Smooth muscle cell (in vitro differentiated cells): ENCODE data around the gene TRIM47. TPM values are rescaled to one million over a fixed set of nuclear protein-coding genes. Genes with fewer than 3 reads are reported as not detected.

Source experiments
- DNase-seq: peaks from one replicate; lab custom pipeline; 2025; ENCODE audit not compliant: unreplicated experiment; lab: John Stamatoyannopoulos, UW
- H2AFZ ChIP-seq: fragments of 200-600 bp; sonication (generic); 2 replicates; pipeline ENCODE4 v1.6.0; 2016; ENCODE audit warnings: antibody characterized with exemption, low read depth, mild to moderate bottlenecking
- H3F3A ChIP-seq: fragments of 200-600 bp; sonication (generic); 2 replicates; pipeline ENCODE4 v1.6.0; 2017; ENCODE audit warnings: antibody characterized with exemption, low read depth
- H3K27ac ChIP-seq: fragments of 200-600 bp; sonication (generic); 2 replicates; pipeline ENCODE4 v1.5.1; 2016; ENCODE audit warnings: low read depth, mild to moderate bottlenecking
- H3K27me3 ChIP-seq: fragments of 200-600 bp; sonication (generic); 2 replicates; pipeline ENCODE4 v1.6.1; 2016; ENCODE audit warnings: low read depth, mild to moderate bottlenecking
- H3K36me3 ChIP-seq: fragments of 200-600 bp; sonication (generic); 2 replicates; pipeline ENCODE4 v1.5.1; 2016; ENCODE audit warnings: low read depth
- H3K4me1 ChIP-seq: fragments of 200-600 bp; sonication (generic); 2 replicates; pipeline ENCODE4 v1.5.1; 2016; ENCODE audit warnings: low read depth
- H3K4me2 ChIP-seq: fragments of 200-600 bp; sonication (generic); 2 replicates; pipeline ENCODE4 v1.6.0; 2016; ENCODE audit warnings: mild to moderate bottlenecking
- H3K4me3 ChIP-seq: fragments of 200-600 bp; sonication (generic); 2 replicates; pipeline ENCODE4 v1.5.1; 2016; ENCODE audit warnings: mild to moderate bottlenecking
- H3K79me2 ChIP-seq: fragments of 200-600 bp; sonication (generic); 2 replicates; pipeline ENCODE4 v1.6.0; 2016; ENCODE audit warnings: low read depth, mild to moderate bottlenecking
- H3K9ac ChIP-seq: fragments of 200-600 bp; sonication (generic); 2 replicates; pipeline ENCODE4 v1.6.0; 2016; ENCODE audit warnings: low read depth
- H3K9me3 ChIP-seq: fragments of 200-600 bp; sonication (generic); replicated peaks from 2 replicates; pipeline ENCODE4 v1.5.1; 2016; ENCODE audit warnings: low read depth
- H4K20me1 ChIP-seq: fragments of 200-600 bp; sonication (generic); 2 replicates; pipeline ENCODE4 v1.6.0; 2016; ENCODE audit warnings: low read depth
- WGBS: methylation state at CpG from one replicate; pipeline ENCODE4 v1.1.7; 2016; ENCODE audit warnings: low lambda C conversion rate; 5-methylcytosine and 5-hydroxymethylcytosine counted together
- polyA plus RNA-seq: library from polyadenylated mRNA; unstranded; fragments of >200 nt; fragmentation: Nextera tagmentation; extraction: Ambion mirVana; gene quantifications from 2 replicates; pipeline ENCODE4 v1.2.1, GENCODE V29; 2016
- total RNA-seq: library from RNA; depleted of rRNA; stranded (reverse); fragments of >200 nt; gene quantifications from 2 replicates; pipeline ENCODE4 v1.2.3, GENCODE V29; 2014
- TF ChIP-seq, protein P1 (sequence below): fragments of 200-600 bp; sonication (generic); IDR thresholded peaks from 2 replicates; pipeline ENCODE4 v1.5.1; 2017; ENCODE audit warnings: borderline replicate concordance, mild to moderate bottlenecking, antibody characterized with exemption; ENCODE audit not compliant: insufficient read depth, poor library complexity, severe bottlenecking

Gene TRIM47
- total and polyA plus RNA-seq, 2 experiments from 2014 or later, result 8.7 to 16.1 TPM

DNA sequence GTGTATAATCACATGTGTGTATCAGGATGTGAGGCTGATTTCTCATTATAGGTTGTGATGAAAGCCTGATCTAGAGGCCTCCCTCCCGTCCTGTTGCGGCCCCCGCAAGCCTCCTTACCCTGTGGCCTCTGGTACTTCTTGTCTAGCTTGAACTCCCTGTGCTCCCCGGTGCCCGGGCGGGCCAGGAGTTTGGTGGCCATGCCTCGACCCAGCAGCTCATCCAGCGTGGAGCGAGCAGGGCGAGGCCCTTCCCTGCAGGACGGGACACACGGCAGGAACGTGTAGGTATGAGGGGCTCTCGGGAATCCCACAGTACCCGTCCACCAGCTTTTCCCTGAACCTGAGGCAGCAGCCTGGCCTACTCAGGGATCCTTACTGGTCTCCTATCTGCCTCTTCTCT lies 47.5 kb upstream of the TRIM47 start:
- Histone ChIP-seq H3K36me3 (no peaks in the 10 kb centered on the region), H4K20me1 (no peaks in the 10 kb centered on the region), H2AFZ (no peak overlapping the region), H3K4me2 (no peak overlapping the region), H3K9me3 (no peaks in the 10 kb centered on the region), H3K4me3 (no peak overlapping the region), H3K9ac (no peak overlapping the region), H3K79me2 (no peaks in the 10 kb centered on the region), H3K27ac (no peak overlapping the region), H3F3A (no peaks in the 10 kb centered on the region), H3K4me1 (no peaks in the 10 kb centered on the region), H3K27me3 (no peaks in the 10 kb centered on the region)
- 97% methylated on average over 15 of the region's 15 CpGs for WGBS
- TF ChIP-seq, protein P1, sequence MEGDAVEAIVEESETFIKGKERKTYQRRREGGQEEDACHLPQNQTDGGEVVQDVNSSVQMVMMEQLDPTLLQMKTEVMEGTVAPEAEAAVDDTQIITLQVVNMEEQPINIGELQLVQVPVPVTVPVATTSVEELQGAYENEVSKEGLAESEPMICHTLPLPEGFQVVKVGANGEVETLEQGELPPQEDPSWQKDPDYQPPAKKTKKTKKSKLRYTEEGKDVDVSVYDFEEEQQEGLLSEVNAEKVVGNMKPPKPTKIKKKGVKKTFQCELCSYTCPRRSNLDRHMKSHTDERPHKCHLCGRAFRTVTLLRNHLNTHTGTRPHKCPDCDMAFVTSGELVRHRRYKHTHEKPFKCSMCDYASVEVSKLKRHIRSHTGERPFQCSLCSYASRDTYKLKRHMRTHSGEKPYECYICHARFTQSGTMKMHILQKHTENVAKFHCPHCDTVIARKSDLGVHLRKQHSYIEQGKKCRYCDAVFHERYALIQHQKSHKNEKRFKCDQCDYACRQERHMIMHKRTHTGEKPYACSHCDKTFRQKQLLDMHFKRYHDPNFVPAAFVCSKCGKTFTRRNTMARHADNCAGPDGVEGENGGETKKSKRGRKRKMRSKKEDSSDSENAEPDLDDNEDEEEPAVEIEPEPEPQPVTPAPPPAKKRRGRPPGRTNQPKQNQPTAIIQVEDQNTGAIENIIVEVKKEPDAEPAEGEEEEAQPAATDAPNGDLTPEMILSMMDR, result no peak
- DNase-seq, result no peak

- no peak overlapping the region for H3K27ac ChIP-seq
- H4K20me1 ChIP-seq, result no peaks in the 10 kb centered on the region
- TF ChIP-seq, protein P1, result no peak
- H3K79me2 ChIP-seq, result no peaks in the 10 kb centered on the region
- no peaks in the 10 kb centered on the region for H3K36me3 ChIP-seq
- no peak overlapping the region for H3K4me3 ChIP-seq
- no peak overlapping the region for H3K4me2 ChIP-seq
- WGBS, result 96% methylated on average over 11 of the region's 11 CpGs
- H3K9me3 ChIP-seq, result no peaks in the 10 kb centered on the region
- no peak for DNase-seq
- H2AFZ ChIP-seq, result no peak overlapping the region
- no peaks in the 10 kb centered on the region for H3K27me3 ChIP-seq
- H3F3A ChIP-seq, result no peaks in the 10 kb centered on the region
- H3K4me1 ChIP-seq, result no peaks in the 10 kb centered on the region
- no peak overlapping the region for H3K9ac ChIP-seq
Observed at GRCh38 chr17:75925103-75925502, 46.7 kb upstream of the TRIM47 start.

DNA sequence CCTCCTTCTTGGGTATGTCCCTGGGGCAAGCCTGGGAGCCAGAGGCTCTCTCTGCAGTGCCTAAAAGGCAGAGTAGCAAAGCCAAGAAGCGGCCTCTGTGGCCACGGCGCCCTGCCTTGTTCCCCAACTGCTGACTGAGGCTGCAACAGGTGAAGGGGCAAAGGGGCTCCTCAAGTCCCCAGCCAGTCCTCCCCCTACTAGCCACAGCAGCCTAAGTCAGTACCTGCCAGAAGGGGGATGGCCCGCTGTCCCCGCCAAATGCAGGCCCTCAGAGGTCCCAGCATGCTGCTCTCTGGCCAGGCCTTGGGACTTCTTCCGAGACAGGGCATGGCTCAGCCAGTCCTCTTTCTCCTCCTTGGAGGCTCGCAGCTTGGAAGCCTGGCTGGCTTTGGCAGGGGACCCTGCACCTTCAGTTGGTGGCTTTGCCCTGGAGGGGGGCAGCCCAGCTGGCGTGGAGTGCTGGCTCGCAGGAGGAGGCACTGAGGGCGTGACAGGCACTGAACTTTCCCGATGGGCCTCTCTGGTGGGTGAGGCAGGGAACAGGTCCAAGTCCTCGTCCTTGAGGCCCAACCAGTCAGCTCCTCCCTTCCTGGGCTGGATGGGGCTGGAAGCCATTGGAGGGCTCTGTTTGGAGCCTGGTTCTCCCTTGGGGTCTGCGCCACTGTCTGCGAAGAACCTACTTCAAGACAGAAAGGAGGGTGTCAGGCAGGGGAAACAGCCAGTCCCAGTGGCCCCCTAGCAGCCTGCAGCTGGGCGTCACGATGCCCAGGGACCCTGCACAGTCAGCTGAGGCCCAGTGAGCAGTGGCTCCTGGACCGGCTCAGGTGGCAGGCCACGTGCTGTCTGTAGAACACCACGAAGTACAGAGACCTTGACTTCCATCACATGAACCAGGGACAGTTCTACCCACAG lies 44.8 kb upstream of the TRIM47 start:
- TF ChIP-seq, protein P1, result no peak
- Histone ChIP-seq H3K27ac (no peak overlapping the region), H3K9me3 (no peaks in the 10 kb centered on the region), H3K36me3 (no peaks in the 10 kb centered on the region), H3F3A (no peaks in the 10 kb centered on the region), H3K4me1 (no peaks in the 10 kb centered on the region), H3K9ac (no peak overlapping the region), H2AFZ (no peak overlapping the region), H4K20me1 (no peaks in the 10 kb centered on the region), H3K27me3 (no peaks in the 10 kb centered on the region), H3K4me2 (no peak overlapping the region), H3K4me3 (no peak overlapping the region), H3K79me2 (no peaks in the 10 kb centered on the region)
- no peak for DNase-seq
- 97% methylated on average over 19 of the region's 19 CpGs for WGBS
